Kidney (tissue), 14 donors: ENCODE measurements around the gene OR2T10. TPM values are rescaled to one million over a fixed set of nuclear protein-coding genes. Genes with fewer than 3 reads are reported as not detected.
"Not testable (repeated sequence)": the region's sequence is repeated elsewhere in the genome, so short reads cannot be mapped to it uniquely, and the experiment has no call there.

ENCODE experiments used
- DNase-seq, 5 donors: peaks; one replicate each; pipeline ENCODE4 v3.0.0-alpha.2; 2013 to 2020
- FAIRE-seq: peaks from 2 replicates; lab custom pipeline; 2012; peaks lifted over from hg19 to GRCh38; lab: Jason Lieb, UNC
- H3K27ac ChIP-seq, 2 donors: one replicate each; pipeline ENCODE4 v1.7.0; 2013; ENCODE audit warnings: low read depth in 2 of 2, low read length in 2 of 2, inconsistent platforms in 1 of 2
- H3K27me3 ChIP-seq: one replicate; pipeline ENCODE4 v1.7.1; 2013; ENCODE audit warnings: low read length, inconsistent platforms; ENCODE audit not compliant: control insufficient read depth, insufficient read depth
- H3K36me3 ChIP-seq, 3 donors: one replicate each; pipeline versions ENCODE4 v1.7.0 to v1.7.1; 2013; ENCODE audit warnings: low read length in 3 of 3, control low read depth in 1 of 3, inconsistent platforms in 1 of 3; ENCODE audit not compliant: insufficient read depth in 3 of 3, control insufficient read depth in 2 of 3
- H3K4me1 ChIP-seq, 3 donors: one replicate each; pipeline versions ENCODE4 v1.7.0 to v1.7.1; 2013; ENCODE audit warnings: low read length in 3 of 3, inconsistent platforms in 1 of 3, low read depth in 1 of 3; ENCODE audit not compliant: control insufficient read depth in 2 of 3, insufficient read depth in 2 of 3
- H3K4me3 ChIP-seq, 3 donors: one replicate each; pipeline versions ENCODE4 v1.7.0 to v1.8.1; 2013; ENCODE audit warnings: low read length in 3 of 3, control low read depth in 1 of 3, inconsistent platforms in 1 of 3
- H3K9ac ChIP-seq, 3 donors: one replicate each; pipeline versions ENCODE4 v1.7.0 to v1.7.1; 2013; ENCODE audit warnings: low read length in 3 of 3, control low read depth in 1 of 3, inconsistent platforms in 1 of 3
- H3K9me3 ChIP-seq, 3 donors: one replicate each; pipeline versions ENCODE4 v1.7.0 to v1.7.1; 2013; ENCODE audit warnings: low read length in 3 of 3, control low read depth in 1 of 3, inconsistent platforms in 1 of 3; ENCODE audit not compliant: control insufficient read depth in 2 of 3, insufficient read depth in 1 of 3
- CTCF ChIP-seq: IDR thresholded peaks from 3 replicates; pipeline ENCODE4 v1.5.1; 2012; ENCODE audit warnings: mild to moderate bottlenecking, moderate library complexity, borderline replicate concordance; ENCODE audit not compliant: insufficient read depth; ENCODE audit errors: extremely low read depth
- intact Hi-C: fragments of 100-400 bp; cut with DNase I; formaldehyde crosslinking; loops from one replicate; pipeline ENCODE4 v1.11.1; 2022
- polyA plus RNA-seq: library from polyadenylated mRNA; stranded (reverse); fragments of 350-450 nt; fragmentation: Illumina TruSeq; extraction: RNeasy Lipid Tissue Mini Kit (QIAGEN cat#74804); gene quantifications from one replicate; pipeline ENCODE4 v1.2.3, GENCODE V29; 2014; ENCODE audit warnings: low read depth, low replicate concordance; ENCODE audit not compliant: insufficient read depth
- total RNA-seq: library from RNA; stranded (reverse); fragmentation: NEBNext Ultra II Directional; extraction: Animal tissue kit (Norgen Biotek cat#: 25700); gene quantifications from one replicate; pipeline ENCODE4 v1.2.1, GENCODE V29; 2021
- donor health status: control.
- donor health status: control.
- donor health status: control.
- donor health status: control.
- donor health status: control.
- donor health status: DM: yes; HTN: yes; CAD: no.
- donor health status: Normal renal cell carcinoma (clear cell type).

The OR2T10 gene
- total and polyA plus RNA-seq, 2 donors from 2014 or later: 0.41 to 1.1 TPM

- H3K27ac ChIP-seq: no peak overlapping the region
- no peaks in the 10 kb centered on the region for H3K4me1 ChIP-seq
- DNase-seq (no peak), FAIRE-seq (no peak)
- H3K9ac ChIP-seq: no peak overlapping the region
- intact Hi-C loops: no loop called here
- no peak overlapping the region for H3K4me3 ChIP-seq
- no peaks in the 10 kb centered on the region for H3K36me3 ChIP-seq
- no peak for TF ChIP-seq CTCF
- no peaks in the 10 kb centered on the region for H3K9me3 ChIP-seq
- H3K27me3 ChIP-seq: no peaks in the 10 kb centered on the region
Measured at GRCh38 chr1:248576260-248576980, 21.1 kb downstream of the OR2T10 start.

GRCh38 chr1:248574657-248575056 is 22.8 kb downstream of the OR2T10 start, which contains the start of gene OR2T34:
OR2T34 (minus strand) TSS chr1:248574757; CDS start chr1:248574757, 0 bp downstream.
- H3K36me3 ChIP-seq, FAIRE-seq, H3K9ac ChIP-seq, H3K27ac ChIP-seq, H3K9me3 ChIP-seq, DNase-seq, H3K27me3 ChIP-seq, intact Hi-C loops, H3K4me3 ChIP-seq, H3K4me1 ChIP-seq: not testable (repeated sequence)

- H3K9me3 ChIP-seq, FAIRE-seq, H3K9ac ChIP-seq, H3K4me3 ChIP-seq, H3K4me1 ChIP-seq, H3K27me3 ChIP-seq, DNase-seq, intact Hi-C loops, H3K36me3 ChIP-seq, H3K27ac ChIP-seq: not testable (repeated sequence)
Measured at GRCh38 chr1:248573856-248574255, 23.6 kb downstream of the OR2T10 start.

GRCh38 chr1:248572049-248572448 is 25.5 kb downstream of the OR2T10 start:
- intact Hi-C loops, DNase-seq, FAIRE-seq: not testable (repeated sequence)

GRCh38 chr1:248570811-248571210 is 26.7 kb downstream of the OR2T10 start:
- intact Hi-C loops, H3K4me1 ChIP-seq, H3K27ac ChIP-seq, H3K4me3 ChIP-seq, H3K9me3 ChIP-seq, H3K9ac ChIP-seq, H3K36me3 ChIP-seq, H3K27me3 ChIP-seq, DNase-seq, FAIRE-seq: not testable (repeated sequence)

More at GRCh38 chr1:248572049-248572448, 25.5 kb downstream of the OR2T10 start:
- not testable (repeated sequence) for H3K4me1 ChIP-seq, H3K9me3 ChIP-seq, H3K27me3 ChIP-seq, H3K36me3 ChIP-seq, H3K4me3 ChIP-seq, H3K27ac ChIP-seq, H3K9ac ChIP-seq

GRCh38 chr1:248569049-248569448 is 28.5 kb downstream of the OR2T10 start:
- H3K4me1 ChIP-seq, H3K27ac ChIP-seq, H3K27me3 ChIP-seq, H3K4me3 ChIP-seq, H3K36me3 ChIP-seq, intact Hi-C loops, H3K9ac ChIP-seq, DNase-seq, H3K9me3 ChIP-seq, FAIRE-seq: not testable (repeated sequence)

GRCh38 chr1:248565530-248566373 is 31.7 kb downstream of the OR2T10 start:
- H3K36me3 ChIP-seq, DNase-seq, H3K9ac ChIP-seq, intact Hi-C loops, H3K27ac ChIP-seq, H3K4me3 ChIP-seq, H3K9me3 ChIP-seq, FAIRE-seq, H3K27me3 ChIP-seq, H3K4me1 ChIP-seq: not testable (repeated sequence)
